Limb (tissue), 2 donors: ENCODE measurements around the gene PRDM12.

Experiments
- DNase-seq, 2 donors: peaks; one replicate each; pipeline ENCODE4 v3.0.0-alpha.2; 2016; ENCODE audit errors: extremely low spot score in 2 of 2

The PRDM12 gene

DNA sequence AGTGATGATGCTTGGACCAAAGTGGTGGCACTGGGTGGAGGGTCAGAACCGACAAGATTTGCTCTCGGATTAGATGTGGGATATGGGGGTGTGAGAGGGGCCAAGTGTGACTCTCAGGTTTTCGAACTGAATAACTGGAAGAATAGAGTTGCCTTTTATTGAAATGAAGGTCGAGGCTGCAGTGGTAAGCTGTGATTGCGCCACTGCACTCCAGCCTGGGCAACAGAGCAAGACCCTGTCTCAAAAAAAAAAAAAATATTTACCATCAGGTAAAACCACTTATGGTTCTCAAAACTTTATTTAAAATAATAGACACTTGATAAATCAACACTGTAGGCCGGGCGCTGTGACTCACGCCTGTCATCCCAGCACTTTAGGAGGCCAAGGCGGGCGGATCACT lies 56.4 kb downstream of the PRDM12 start:
- no peak for DNase-seq

- no peak for DNase-seq
Observed at GRCh38 chr9:130728721-130729120, 64.3 kb downstream of the PRDM12 start.

DNA sequence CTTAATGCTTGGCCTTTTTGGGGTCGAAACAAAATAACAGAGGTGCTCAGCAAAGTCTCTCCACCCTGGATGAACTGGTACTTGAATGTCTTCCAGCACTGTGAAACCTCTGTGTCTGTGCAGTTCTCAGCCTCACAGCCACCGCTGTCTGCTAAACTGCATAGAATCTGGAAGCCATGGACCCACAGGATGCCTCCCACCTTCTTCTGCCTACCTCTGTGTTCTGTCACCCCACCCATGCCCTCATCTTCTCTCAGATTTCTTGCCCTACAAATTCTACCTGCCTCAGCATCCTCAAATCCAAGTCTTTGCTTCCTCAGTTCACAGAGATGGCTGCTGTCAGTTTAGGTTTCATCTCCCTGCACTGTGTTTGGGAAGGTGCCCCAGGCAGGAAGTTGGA lies 64.8 kb downstream of the PRDM12 start:
- DNase-seq: no peak

DNA sequence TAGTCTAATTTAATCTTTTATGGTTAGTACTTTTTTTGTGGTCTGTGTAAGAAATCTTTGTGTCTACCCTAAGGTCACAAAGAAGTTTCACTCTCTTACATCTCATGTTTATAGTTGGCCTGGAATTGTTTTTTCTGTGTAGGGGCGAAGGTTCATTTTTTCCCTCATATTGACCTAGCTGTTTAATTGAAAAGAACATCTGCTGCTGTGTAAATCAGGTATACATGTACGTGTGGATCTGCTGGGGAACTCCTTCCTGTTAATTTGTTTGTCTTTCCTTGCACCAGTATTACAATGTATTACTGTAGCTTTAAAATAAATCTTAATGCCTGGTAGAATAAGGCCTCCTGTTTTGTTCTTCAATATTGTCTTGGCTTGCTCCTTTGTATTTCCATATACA lies 67.0 kb downstream of the PRDM12 start:
- no peak for DNase-seq

DNA sequence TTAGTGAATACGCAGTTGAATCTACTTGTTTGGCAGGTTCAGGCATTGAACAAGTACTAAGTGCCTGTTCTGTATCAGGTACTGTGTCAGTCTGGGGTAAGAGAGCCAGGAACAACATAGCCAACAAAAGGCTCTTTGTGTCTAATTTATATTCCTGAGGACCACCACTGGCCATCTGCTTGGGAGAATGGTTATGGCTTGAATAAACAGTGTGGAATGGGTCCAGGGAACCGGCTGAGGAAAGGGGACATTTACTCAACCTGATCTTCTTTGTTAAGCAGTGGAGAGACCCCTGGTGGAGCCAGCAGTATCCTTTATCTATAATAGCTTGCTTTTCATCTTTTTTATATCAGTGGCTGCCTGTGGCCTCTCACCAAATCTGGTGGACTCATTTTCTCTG lies 67.7 kb downstream of the PRDM12 start:
- DNase-seq: no peak
